Measurements from ENCODE around the gene GFRA4.
"Not testable (repeated sequence)": the region's sequence is repeated elsewhere in the genome, so short reads cannot be mapped to it uniquely, and the experiment has no call there.

Gene GFRA4

DNA sequence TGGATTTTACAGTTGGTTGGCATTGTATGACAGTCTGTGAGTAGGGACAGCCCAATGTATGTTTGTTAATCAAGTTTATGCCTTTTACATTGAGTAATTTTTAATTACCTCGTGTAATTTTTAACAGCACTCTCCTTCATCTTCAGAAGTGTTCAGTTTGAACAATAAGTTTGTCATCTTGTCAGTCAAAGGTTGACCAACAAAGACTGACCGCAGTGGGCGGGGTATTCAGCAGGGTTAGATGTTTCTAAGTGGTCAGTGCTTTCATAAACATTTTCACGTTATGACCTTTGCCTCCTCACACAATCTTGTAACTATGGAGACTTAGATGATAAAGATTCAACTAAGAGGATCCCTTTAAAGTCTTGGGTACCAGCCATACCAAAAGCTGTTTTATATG is 40.8 kb downstream of the GFRA4 start:
- DNase-seq, result no peak

DNA sequence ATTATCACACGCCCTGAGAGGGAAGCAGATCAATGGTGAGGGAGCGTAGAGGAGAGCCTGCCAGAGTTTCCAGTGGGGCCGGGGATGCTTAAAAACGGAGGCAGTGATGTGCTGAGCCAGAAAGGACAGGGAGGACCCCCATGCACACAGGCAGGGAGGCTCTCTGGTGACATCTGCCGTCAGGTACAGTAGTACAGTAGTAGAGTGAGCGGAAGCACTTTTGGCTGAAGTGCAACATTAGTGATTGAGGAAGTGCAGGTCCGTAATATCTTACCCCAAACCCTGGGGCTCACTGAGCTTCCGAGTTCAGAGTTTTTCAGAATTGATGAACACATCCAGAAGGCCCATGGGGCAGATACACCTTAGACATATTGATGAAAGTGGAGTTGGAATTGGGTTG is 42.1 kb downstream of the GFRA4 start:
- DNase-seq, result no peak

DNA sequence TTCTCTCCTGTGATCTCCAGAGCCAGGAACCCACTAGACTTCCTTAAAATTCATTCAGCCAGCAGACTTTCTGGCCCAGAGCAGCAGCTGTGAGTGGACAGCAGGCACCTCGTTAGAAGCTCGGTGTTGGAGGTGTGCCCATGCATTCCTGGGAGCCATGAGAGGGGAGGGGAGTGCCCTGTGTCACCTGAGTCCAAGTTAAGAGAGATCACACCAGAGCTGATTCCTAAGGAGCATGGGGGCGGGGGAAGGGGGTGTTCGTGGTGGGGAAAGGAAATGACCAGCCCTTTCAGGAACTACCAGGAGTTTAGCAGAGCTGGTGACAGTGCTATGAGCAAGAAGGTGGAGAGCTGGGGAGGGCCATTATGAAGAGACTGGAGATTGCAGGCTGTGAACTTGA is 46.9 kb downstream of the GFRA4 start:
- DNase-seq, result no peak

DNA sequence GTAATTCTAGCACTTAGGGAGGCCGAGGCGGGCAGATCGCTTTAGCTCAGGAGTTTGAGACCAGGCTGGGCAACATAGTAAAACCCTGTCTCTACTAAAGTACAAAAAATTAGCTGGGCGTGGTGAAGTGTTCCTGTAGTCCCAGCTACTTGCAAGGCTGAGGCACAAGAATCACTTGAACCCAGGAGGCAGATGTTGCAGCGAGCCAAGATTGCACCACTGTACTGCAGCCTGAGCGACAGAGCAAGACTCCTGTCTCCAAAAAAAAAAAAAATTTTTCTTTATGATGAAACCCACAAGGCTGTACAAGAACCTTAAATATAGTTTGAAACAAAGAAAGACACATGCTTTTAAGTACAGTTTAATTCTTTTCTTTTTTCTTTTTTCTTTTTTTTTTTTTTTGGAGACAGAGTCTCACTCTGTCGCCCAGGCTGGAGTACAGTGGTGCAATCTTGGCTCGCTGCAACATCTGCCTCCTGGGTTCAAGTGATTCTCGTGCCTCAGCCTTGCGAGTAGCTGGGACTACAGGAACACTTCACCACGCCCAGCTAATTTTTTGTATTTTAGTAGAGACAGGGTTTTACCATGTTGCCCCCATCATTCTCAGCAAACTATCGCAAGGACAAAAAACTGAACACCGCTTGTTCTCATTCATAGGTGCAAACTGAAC is 47.9 kb downstream of the GFRA4 start:
- DNase-seq, result not testable (repeated sequence)

DNA sequence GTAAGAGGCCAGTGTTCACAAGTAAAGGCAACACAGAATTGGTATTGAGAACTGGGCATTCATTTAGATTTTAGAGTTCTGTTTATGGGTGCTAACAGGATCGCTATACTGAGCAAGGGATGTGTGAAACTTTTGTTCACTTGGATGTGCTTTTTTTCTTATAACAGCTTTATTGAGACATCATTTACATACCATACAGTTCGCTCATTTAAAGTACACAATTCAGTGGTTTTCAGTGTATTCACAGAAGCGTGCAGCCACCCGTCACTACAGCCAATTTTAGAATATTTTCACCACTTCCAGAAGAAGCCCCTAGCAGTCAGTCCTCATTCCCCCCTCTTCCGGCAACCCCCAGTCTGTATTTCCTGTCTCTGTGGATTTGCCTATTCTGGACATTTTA is 48.7 kb downstream of the GFRA4 start:
- DNase-seq, result no peak

DNA sequence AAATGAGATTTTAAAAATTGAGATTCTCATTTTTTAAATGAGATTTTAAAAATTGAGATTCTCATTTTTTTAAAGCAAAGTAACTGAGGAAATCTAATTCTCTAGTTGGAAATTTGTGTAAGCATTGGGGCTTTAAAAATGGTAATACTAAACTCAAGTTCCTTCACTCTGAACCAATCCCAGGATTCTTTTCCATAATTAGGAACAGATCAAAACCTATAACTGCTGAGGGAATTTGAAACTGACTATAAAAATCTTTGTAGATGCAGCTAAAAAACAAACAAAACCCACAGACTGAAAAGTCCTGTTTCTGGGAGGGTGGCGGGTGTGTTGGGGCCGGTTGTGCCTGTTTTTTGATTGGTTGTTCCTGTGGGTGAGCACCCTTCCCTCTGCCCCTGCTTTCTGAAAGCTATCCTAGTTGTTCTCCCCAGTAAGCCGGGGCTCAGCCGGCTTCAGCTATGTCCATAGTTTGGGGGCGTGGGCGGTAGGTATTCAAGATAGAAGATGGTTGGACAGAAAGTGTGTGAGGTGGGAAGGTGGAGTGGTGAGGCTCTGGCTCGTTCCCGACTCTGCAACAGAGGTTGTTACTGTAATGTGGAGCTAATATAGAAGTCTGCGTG is 49.3 kb downstream of the GFRA4 start:
- DNase-seq, result peak in 1 of 51 donors; percentile 23

DNA sequence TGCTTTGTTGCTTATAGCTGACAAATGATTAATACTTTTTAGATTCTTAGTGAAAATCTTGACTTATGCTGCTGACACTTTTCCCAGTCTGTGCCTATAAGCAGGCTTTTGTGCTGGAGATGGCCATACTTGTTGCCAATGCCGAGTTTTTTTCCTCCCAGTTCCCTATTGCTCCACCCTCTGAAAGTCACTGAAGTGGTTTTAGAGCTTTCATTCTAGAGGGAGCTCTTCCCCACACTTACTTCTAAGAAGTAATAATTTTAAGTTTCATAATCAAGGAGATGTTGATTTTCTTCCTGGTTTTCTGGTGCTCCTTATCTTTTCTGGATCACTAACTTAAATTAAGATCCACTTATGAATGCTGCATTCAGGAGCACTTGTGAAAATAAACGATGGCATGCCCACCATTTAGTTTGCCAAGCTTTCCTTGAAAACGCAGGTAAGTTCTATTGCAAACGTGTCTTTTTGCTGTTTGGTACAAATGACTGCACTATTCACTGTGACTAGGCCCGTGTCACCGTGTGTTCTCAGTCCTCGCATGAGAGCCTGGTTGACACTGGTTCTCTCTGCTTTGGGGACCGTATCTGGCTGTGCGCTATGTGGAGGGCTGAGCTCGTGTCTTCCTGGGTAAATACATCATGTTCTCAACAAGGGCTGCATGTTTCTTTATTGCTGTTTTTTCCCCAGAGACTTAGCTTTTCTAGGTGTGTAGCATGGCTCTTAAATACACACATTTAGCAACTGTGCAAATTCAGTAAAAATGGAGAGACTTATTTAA is 50.2 kb downstream of the GFRA4 start:
- DNase-seq, result no peak

DNA sequence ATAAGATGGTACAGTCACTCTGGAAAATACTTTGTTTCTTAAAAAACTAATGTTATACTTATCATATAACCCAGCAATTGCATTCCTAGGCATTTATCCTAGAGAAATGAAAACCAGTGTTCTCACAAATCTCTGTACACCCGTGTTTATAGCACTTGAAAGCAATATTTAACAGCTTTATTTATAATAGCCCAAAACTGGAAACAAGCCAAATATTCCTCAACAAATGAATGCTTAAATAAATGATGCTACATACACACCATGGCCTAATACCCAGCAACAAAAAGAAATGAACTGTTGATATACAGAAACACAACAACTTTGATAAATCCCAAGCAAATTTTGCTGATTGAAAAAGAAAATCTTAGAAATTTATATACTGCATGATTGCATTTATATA is 51.3 kb downstream of the GFRA4 start:
- DNase-seq, result no peak
